Hepatocyte (in vitro differentiated cells): ENCODE data around the gene PDE4B.

Experiments
- EZH2phosphoT487 ChIP-seq: fragments of 200-600 bp; sonication (generic); IDR thresholded peaks from one replicate; pipeline ENCODE4 v1.6.1; 2018; ENCODE audit warnings: antibody characterized with exemption, mild to moderate bottlenecking, low read depth, moderate library complexity; ENCODE audit not compliant: unreplicated experiment, severe bottlenecking
- TF ChIP-seq, protein P1 (sequence below): fragments of 200-600 bp; sonication (generic); IDR thresholded peaks from 2 replicates; pipeline ENCODE4 v1.5.1; 2016; ENCODE audit warnings: antibody characterized with exemption, mild to moderate bottlenecking; ENCODE audit not compliant: poor library complexity

DNA sequence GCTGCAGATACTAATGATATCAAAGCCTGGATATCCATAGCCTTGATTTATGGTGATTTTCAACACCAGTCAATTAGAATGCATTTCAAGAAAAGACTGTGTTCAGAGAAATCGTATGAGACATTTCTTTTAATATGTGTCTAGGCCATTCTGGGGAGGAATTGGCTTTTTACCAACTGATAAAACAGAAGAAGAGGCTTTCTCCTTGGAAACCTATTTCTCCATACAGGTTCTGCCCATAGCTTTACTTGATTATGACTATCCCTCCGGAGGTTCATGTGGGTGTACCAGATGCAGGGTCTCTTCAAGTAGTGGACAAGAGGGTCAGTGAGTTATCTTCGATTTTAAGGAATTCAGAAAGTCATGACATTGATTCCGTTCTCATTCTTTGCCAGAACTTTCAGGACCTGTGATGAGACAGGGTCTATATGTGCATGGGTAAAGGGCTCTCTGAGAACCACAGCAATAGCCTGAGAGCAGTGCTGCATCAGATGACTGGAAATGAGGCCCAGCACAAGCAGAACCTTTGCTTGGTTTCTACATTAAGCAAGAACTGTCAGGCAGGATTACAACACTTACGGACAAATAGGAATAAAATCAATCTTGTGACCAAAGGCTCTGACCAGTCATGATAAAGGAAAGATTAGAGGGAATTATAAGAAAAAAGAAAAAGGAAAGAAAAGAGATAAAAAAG lies 477.6 kb downstream of the PDE4B start:
- TF ChIP-seq, protein P1, sequence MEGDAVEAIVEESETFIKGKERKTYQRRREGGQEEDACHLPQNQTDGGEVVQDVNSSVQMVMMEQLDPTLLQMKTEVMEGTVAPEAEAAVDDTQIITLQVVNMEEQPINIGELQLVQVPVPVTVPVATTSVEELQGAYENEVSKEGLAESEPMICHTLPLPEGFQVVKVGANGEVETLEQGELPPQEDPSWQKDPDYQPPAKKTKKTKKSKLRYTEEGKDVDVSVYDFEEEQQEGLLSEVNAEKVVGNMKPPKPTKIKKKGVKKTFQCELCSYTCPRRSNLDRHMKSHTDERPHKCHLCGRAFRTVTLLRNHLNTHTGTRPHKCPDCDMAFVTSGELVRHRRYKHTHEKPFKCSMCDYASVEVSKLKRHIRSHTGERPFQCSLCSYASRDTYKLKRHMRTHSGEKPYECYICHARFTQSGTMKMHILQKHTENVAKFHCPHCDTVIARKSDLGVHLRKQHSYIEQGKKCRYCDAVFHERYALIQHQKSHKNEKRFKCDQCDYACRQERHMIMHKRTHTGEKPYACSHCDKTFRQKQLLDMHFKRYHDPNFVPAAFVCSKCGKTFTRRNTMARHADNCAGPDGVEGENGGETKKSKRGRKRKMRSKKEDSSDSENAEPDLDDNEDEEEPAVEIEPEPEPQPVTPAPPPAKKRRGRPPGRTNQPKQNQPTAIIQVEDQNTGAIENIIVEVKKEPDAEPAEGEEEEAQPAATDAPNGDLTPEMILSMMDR: no peak
- TF ChIP-seq EZH2phosphoT487: no peak
